ENCODE data around the gene C19orf81. TPM values are rescaled to one million over a fixed set of nuclear protein-coding genes. Genes with fewer than 3 reads are reported as not detected.

The C19orf81 gene
- total RNA-seq, 4 donors from 2014 or later = not detected

DNA sequence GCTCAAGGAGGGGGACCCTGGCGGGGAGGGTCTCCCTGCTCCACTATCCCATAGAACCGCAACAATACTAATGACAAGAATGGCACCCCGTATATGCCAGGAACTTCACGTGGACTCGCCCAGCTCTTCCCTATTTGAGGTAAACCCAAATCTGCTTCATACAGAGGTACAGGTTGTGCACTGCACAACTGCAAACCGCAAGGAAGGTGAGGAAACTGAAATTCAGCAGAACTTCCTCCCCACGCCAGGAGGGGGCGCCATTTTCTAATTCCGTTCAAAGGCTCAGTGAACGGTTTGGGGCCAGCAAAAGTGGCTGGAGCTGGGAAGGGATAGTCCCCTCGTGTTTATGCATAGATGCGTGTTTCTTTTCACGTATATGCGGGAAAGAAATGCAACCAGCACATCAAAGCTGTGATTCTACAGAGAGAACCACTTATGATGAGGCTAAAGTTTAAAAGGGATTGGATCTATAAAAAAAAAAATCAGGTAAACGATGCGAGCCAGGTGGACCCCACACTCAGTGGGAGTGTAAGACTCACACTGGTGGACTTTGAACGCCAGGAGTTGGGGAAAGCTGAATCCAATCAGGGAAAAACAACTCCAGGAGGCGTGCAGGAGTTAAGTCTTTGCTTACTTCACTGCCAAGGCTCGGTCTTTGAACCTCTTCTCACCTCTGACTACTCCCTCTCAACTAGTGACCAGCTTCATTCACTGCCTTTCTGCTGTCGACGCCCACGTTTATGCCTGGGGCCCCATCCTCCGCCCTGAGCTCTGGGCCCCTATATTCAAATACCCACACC, 20.3 kb downstream of the C19orf81 start:
- DNase-seq = peak in 1 of 3 donors; percentile 57
- TF ChIP-seq, protein P1, sequence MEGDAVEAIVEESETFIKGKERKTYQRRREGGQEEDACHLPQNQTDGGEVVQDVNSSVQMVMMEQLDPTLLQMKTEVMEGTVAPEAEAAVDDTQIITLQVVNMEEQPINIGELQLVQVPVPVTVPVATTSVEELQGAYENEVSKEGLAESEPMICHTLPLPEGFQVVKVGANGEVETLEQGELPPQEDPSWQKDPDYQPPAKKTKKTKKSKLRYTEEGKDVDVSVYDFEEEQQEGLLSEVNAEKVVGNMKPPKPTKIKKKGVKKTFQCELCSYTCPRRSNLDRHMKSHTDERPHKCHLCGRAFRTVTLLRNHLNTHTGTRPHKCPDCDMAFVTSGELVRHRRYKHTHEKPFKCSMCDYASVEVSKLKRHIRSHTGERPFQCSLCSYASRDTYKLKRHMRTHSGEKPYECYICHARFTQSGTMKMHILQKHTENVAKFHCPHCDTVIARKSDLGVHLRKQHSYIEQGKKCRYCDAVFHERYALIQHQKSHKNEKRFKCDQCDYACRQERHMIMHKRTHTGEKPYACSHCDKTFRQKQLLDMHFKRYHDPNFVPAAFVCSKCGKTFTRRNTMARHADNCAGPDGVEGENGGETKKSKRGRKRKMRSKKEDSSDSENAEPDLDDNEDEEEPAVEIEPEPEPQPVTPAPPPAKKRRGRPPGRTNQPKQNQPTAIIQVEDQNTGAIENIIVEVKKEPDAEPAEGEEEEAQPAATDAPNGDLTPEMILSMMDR (IDR thresholded peaks at IDR 0.05) = peak; percentile 23 to 59 (median 54)
- no peak for TF ChIP-seq POLR2A (IDR thresholded peaks at IDR 0.05)
- H3K36me3 ChIP-seq = no peaks in the 10 kb centered on the region
- H3K9me3 ChIP-seq = no peaks in the 10 kb centered on the region
- H3K4me3 ChIP-seq = no peak overlapping the region
- H3K4me1 ChIP-seq = peaks cover 0 to 8% (median 0%) of the 10 kb centered on the region in 4 donors
- no peak overlapping the region for H3K27ac ChIP-seq
- peaks cover 0 to 37% of the 10 kb centered on the region in 2 donors for H3K27me3 ChIP-seq

DNA sequence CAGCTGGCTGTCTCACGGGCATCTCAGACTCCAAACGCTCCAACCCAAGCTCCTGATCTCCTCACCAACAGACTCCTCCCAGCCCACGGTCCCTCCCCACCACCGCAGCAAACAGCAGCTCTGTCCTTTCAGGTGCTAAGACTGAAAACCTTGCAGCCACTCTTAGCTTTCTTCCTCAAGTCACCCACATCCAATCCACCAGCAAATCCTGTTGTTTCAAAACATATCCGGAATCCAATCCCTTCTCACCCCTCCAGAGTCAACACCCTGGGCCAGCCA, 20.8 kb downstream of the C19orf81 start:
- H3K9me3 ChIP-seq = no peaks in the 10 kb centered on the region
- TF ChIP-seq POLR2A (IDR thresholded peaks at IDR 0.05) = no peak
- TF ChIP-seq, protein P1 (IDR thresholded peaks at IDR 0.05) = no peak
- peaks cover 0 to 37% of the 10 kb centered on the region in 2 donors for H3K27me3 ChIP-seq
- H3K4me3 ChIP-seq = no peak overlapping the region
- H3K36me3 ChIP-seq = no peaks in the 10 kb centered on the region
- H3K4me1 ChIP-seq = peaks cover 0 to 8% (median 0%) of the 10 kb centered on the region in 4 donors
- no peak overlapping the region for H3K27ac ChIP-seq
- DNase-seq = no peak

DNA sequence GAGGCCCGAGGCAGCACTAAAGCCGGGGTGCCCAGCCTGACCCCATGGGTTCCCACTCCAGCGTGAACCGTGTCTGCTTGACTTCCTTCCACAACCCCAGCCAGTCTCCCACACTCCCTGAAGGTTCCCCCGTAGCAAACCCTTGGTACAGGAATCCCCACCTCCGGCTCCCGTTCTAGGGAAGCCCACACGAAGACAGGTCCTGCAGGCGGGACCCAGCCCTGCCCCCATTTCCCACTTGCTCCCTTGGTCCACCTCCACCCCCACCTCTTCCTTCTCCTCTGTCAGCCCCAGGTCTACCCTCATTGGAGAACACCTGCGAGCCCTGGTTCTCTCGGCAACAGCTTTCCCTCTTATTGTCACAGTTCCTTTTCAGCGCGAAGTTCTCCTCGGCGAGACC, 23.9 kb downstream of the C19orf81 start:
- TF ChIP-seq, protein P1 (IDR thresholded peaks at IDR 0.05) = no peak
- TF ChIP-seq POLR2A (IDR thresholded peaks at IDR 0.05) = no peak
- H3K36me3 ChIP-seq = no peaks in the 10 kb centered on the region
- peaks cover 0 to 16% of the 10 kb centered on the region in 2 donors for H3K27me3 ChIP-seq
- no peak overlapping the region for H3K27ac ChIP-seq
- DNase-seq = no peak
- peaks cover 0 to 3% (median 0%) of the 10 kb centered on the region in 4 donors for H3K9me3 ChIP-seq
- H3K4me3 ChIP-seq = no peak overlapping the region
- H3K4me1 ChIP-seq = peaks cover 0 to 1% (median 0%) of the 10 kb centered on the region in 4 donors

DNA sequence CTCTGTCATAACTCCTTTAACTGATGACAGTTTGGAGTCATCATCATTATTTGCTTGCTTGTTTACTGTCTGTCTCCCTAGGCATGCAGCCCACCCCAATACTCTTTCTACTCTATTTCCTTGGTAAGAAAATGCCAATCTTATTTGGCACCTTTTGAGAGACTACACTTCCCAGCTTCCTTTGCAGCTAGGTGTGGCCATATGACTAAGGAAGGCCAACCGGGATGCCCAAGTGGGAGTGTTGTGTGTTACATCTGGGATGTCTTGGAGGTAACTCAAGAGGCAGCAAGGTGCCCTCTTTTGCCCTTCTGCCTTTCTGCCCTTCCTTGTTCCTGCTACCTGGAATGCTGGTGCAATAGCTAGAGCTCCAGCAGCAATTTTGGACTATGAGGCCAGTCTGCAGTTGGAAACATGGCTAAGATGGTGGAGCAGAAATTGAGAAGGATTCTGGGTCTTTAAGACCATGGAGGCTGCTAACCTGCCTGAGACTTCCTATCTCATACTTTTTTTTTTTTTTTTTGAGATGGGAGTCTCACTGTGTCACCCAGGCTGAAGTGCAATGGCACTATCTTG, 27.5 kb downstream of the C19orf81 start:
- Histone ChIP-seq H3K27ac (no peak overlapping the region), H3K9me3 (peaks cover 0 to 3% (median 0%) of the 10 kb centered on the region in 4 donors), H3K4me3 (no peak overlapping the region), H3K27me3 (no peaks in the 10 kb centered on the region), H3K4me1 (peaks cover 0 to 5% (median 0%) of the 10 kb centered on the region in 4 donors), H3K36me3 (no peaks in the 10 kb centered on the region)
- no peak for TF ChIP-seq POLR2A (IDR thresholded peaks at IDR 0.05)
- TF ChIP-seq, protein P1 (IDR thresholded peaks at IDR 0.05) = no peak
- no peak for DNase-seq

DNA sequence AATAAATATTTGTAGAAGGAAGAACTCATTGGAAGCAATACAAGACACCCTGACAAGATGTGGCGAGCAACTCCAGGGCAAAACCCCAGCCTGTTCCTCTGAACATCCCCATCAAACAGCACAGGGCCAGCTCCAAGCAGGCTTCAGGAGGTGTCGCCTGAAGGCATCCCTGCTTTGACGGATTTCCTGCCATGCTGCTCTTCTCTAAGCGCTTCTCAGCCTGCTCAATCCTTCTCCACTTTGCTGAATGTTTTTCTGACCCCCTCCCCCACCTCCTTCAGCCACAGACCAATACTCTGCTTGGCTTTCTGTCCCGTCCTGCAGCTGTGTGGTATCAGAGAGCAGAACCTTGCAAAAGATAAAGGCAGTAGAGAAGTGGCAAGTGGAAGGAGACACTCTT, 28.4 kb downstream of the C19orf81 start:
- Histone ChIP-seq H3K36me3 (no peaks in the 10 kb centered on the region), H3K9me3 (peaks cover 0 to 3% (median 0%) of the 10 kb centered on the region in 4 donors), H3K4me1 (peaks cover 0 to 5% (median 0%) of the 10 kb centered on the region in 4 donors), H3K4me3 (no peak overlapping the region), H3K27ac (no peak overlapping the region), H3K27me3 (no peaks in the 10 kb centered on the region)
- TF ChIP-seq, protein P1 (IDR thresholded peaks at IDR 0.05) = no peak
- TF ChIP-seq POLR2A (IDR thresholded peaks at IDR 0.05) = no peak
- DNase-seq = no peak

Data from Peyer's patch (tissue), 4 donors.